PC-9 (cell line): ENCODE data around the gene BET1L.
"Not testable (repeated sequence)": the region's sequence is repeated elsewhere in the genome, so short reads cannot be mapped to it uniquely, and the experiment has no call there.

Experiments
- EZH2 ChIP-seq: fragments of 200-600 bp; sonication (generic); IDR thresholded peaks from 2 replicates; pipeline ENCODE4 v1.8.0; 2017; ENCODE audit warnings: antibody characterized with exemption, low read depth
- TF ChIP-seq, protein P1 (sequence below): fragments of 200-600 bp; sonication (generic); conservative IDR thresholded peaks from 2 replicates; pipeline ENCODE4 v1.6.1; 2017; ENCODE audit warnings: mixed run types, antibody characterized with exemption, mild to moderate bottlenecking, moderate library complexity

GRCh38 chr11:189843-190311, 17.3 kb downstream of the BET1L start:
- TF ChIP-seq, protein P1, sequence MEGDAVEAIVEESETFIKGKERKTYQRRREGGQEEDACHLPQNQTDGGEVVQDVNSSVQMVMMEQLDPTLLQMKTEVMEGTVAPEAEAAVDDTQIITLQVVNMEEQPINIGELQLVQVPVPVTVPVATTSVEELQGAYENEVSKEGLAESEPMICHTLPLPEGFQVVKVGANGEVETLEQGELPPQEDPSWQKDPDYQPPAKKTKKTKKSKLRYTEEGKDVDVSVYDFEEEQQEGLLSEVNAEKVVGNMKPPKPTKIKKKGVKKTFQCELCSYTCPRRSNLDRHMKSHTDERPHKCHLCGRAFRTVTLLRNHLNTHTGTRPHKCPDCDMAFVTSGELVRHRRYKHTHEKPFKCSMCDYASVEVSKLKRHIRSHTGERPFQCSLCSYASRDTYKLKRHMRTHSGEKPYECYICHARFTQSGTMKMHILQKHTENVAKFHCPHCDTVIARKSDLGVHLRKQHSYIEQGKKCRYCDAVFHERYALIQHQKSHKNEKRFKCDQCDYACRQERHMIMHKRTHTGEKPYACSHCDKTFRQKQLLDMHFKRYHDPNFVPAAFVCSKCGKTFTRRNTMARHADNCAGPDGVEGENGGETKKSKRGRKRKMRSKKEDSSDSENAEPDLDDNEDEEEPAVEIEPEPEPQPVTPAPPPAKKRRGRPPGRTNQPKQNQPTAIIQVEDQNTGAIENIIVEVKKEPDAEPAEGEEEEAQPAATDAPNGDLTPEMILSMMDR: peak; percentile 19; the same call in 1 of the 2 replicates
- not testable (repeated sequence) for TF ChIP-seq EZH2
